ENCODE data around the gene PKM.
A peak's percentile ranks its signal among the peaks of the same experiment; 100 is the strongest.

PKM gene

DNA sequence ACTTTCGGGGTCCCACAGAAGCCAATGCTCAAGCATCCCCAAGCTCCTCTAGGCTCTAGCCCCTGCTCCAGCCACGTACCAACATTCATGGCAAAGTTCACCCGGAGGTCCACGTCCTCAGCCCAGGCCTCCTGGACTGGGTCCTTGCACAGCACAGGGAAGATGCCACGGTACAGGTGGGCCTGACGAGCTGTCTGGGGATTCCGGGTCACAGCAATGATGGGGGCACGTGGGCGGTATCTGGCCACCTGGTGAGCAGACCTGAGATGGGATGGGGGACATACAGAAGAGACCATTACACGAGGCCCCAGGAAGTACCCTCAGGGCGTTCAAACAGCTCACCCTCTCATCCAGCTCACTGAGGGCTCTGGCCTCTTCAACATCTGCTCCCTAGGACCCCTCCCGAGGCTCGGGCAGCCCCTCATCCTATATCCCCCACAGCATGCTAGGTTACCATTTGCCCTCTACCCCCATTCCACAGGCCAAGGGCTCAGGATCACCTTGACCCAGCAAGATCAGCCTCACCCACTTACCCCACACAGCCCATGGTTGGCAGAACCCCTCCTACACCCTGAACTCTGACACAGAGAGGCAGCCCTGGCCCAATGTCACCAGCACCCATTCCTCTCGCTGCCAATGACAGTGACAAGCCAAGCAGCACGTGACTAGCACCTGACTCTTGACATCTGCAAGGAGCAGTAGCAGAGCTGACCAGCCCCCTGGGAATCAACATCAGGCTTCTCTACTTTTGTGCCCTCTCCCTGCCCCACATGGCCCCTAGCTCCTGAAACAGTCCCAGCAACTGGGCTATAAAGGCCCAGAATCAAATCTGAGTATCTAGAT lies 30.4 kb downstream of the PKM start:
- FAIRE-seq (peak; percentile 82), DNase-seq (ENCODE audit: low spot score) (no peak)

DNA sequence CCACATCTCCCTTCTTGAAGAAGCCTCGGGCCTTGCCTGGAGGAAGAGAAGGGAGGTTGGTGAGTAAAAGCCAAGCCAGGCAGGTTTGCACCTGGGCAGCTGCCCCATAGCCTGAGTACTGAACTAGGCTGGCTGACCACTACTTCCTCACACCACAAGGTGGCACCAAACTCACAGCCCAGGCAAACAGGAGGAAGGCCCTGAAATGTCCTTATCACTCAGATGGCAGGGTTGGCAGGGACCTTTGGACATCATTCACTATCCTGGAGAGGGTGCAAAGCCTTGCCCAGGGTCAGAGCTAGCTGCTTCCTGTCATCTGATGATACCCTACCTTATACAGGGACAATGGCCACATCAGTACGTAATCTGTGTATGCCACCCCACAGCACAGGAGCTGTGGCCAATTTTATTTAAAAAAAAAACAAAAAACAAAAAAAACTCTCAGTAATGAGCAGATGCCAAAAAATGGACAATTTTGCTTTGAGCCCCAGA lies 31.2 kb downstream of the PKM start:
- peak; percentile 73 for DNase-seq (ENCODE audit: low spot score)

DNA sequence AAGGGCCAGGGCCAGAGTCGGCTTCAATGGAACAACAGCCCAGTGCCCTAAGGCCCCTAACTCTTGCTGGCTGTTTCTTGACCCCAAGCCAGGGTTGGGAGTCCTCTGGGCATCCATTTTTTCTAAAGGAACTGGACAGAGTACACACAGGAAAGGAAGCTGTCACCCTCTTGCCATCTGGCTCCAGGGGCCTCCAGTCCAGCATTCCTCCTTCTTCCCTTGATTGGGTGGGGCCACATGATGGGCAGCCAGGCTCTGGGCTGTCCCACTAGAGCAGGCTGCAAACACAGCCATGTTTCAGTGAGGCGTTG lies 31.8 kb downstream of the PKM start:
- FAIRE-seq, result no peak
- no peak for DNase-seq (ENCODE audit: low spot score)

More for the DNA sequence above, 31.2 kb downstream of the PKM start:
- peak; percentile 97 for FAIRE-seq

DNA sequence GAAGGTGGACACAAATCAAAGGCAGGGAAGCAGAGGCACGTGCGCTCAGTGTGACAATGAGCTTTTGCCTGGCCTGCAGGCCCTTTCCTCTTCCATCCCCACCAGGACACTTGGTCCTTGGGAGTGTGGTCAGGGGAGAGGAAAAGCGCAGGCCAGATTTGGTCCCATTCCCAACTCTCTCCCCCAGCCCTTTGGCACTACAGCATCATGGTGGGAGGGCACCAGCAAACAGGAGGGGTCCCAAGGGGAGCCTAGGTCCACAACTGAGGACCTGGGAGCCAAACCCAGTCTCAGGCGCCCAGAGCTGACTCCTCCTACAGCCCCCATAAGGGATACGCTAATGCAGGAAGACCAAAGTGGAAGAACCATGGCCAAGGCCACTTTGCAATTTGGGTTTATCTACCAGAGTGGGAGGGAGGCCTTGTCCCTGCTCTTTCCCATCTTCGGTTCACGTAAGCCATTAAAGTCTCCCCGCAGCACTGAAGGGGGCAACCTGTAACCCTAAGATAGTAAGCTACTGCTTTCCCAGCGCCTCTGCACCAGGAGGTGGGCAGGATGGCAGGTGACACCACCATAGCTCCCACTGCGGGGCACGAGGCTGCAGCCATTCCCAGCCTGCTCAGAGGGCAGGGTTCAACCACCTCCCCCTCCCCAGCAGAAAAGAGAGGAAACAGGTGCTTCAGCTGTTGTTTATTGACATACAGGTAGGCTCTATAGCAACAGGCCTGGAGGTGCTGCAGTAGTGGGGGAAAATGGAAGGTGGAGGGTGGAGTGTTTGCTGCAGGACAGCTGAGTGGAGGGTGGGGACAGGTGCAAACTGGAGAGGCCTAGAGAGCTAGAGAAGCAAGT lies 32.4 kb downstream of the PKM start:
- DNase-seq (ENCODE audit: low spot score), result no peak
- FAIRE-seq, result no peak

DNA sequence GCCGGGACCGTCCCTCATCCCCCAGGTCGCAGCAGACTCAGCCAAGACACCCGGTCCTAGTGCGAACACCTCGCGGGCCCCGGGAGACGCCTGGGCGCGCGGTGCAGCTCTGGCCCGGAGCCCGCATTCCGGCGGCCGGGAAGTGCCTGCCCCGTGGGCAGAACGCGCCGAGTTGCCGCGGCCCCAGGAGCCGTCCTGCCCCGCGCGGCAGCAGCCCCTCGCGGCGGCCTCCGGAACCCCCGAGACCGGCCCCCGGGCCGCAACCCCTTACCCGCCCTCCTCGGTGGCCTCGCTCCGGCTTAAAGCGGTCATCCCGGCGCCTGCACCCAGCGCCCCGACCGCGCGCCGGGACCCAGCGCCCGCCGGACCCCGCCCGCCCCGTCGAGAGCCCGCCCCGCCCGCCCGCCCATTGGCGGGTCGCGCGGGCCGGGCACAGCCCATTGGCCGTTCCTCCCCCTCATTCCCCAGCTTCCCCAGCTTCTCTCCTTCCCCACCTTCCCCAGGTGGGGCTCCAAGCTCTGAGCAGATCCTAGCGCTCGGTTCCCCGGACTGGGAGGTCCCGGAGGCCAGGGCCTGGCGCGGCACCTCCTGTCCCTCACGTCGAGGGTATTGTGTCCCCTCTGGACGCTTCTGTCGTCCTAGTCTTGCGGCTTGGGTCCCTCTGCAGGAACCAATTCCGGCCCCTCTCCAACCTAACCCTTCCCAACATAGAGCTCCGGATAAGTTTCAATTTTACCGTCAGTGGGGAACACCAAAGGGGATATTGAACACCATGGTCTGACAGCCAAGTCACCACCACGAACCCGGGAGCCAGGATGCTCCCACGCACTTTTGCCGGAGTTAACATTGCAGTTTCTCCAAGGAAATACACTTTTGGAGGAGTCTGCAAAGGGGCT lies 33.3 kb downstream of the PKM start, which contains the start of gene GRAMD2A:
GRAMD2A (minus strand) TSS at position 328 of the 896 bp plus-strand sequence.
- no peak for FAIRE-seq
- DNase-seq (ENCODE audit: low spot score), result peak; percentile 86

DNA sequence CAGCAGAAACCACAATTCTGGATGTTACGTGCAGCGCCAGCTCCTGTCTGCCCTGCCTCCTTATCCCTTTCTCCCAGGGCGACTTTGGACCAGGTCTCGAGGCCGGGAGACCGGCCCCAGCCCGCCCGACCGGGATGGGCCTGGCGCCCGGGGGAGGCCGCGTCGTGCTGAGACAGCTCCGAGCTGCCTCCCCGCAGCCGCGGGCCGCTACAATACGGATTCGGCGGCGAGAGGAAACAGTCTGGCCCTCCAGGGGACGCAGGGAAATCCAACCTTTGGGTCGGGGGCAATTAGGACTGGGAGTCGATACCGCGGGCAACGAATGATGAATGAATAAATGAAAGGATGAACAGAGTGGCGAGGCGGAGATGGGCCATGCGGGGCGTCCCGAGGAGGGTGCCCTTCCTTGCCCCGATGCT lies 33.9 kb downstream of the PKM start:
- FAIRE-seq (no peak), DNase-seq (ENCODE audit: low spot score) (no peak)

DNA sequence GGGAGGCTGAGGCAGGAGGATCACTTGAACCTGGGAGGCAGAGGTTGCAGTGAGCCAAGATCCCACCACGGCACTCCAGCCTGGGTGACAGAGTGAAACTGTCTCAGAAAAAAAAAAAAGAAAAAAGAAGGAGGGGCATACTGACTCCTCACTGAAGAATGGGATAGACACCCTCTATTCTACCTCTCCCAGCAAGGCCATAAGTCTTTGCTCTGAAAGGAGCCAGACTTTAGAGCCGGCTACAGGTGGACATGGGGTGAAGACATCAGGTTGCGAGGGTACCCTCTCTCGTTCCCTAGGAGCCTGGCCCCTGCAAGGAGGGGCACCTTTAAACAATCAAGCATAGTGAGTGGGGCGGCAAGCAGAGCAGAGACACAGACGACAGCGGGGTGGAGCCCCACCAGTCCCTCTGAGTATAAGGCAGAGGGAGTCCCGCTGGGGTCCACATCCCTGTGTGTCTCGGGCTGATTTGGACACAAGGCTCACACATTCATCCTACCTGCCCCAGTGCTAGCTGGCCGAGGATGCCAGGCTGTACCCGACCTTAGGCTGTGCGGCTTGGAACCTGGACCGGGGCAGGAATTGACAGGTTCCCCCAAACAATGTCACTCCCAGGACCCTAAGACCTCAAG lies 34.5 kb downstream of the PKM start:
- DNase-seq (ENCODE audit: low spot score), result no peak
- FAIRE-seq, result no peak

DNA sequence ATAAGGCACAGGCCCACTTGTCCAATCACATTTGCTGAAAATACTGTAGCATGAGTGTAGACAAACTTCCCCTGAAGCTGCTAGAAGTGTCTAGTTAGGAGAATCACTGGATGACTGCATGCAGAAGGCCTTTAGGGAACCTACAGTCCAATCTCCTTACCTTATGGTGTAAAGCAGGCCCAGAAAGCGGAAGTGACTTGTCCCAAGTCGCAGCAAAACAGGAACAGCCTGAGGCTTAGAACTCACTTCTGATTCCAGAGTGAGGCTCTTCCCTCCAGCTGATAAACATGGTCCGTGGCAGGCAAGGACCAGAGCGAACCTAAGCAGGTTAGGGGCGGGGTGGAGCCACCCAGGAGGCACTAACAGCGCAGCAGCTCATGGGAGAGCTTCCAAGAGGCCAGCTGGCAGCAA lies 35.9 kb downstream of the PKM start:
- DNase-seq (ENCODE audit: low spot score) (no peak), FAIRE-seq (no peak)

DNA sequence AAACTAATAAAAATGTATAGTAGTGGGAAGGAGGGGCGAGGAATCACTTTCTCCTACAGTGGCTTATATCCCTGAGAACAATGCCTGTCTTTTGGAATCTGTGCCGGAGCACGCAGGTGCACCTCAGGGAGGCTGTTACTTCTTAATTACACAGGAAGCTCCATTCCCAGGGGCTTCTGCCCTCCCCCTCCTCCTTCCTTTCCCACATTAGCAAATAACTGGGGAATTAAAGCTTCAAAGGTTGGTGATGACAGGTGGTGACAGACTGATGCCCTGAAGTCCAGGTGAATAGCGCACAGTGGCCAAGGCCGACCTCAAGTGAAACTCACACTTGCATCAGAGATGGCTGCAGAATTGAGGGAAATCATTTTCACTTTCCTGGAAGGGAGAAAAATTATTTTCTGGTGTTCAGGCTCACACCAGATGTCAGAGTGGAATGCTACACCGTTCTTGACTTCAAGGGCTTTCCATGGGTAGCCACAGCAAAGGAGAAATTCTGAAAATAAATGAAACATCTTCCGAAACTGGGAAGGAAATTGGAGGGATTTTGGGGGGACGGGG lies 37.1 kb downstream of the PKM start:
- no peak for FAIRE-seq
- DNase-seq (ENCODE audit: low spot score), result no peak

DNA sequence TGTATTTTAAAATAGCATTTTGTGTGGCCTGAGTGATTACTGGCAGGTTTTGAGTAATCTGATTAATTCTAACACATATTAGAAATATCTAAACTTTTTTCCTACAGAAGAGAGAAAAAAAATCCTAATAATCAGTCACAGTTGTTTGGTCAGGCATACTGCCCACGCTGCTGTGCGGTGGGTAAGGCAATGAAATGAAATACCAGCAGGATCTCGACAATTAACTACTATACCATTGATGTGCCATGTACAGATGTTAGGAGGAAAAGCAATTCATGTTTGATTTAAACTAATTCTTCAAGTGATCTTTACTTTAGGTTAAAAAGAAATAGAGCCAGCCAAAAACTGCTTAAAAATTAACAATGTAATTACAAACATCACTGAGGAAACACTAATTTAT lies 38.6 kb downstream of the PKM start:
- FAIRE-seq (no peak), DNase-seq (ENCODE audit: low spot score) (no peak)

DNA sequence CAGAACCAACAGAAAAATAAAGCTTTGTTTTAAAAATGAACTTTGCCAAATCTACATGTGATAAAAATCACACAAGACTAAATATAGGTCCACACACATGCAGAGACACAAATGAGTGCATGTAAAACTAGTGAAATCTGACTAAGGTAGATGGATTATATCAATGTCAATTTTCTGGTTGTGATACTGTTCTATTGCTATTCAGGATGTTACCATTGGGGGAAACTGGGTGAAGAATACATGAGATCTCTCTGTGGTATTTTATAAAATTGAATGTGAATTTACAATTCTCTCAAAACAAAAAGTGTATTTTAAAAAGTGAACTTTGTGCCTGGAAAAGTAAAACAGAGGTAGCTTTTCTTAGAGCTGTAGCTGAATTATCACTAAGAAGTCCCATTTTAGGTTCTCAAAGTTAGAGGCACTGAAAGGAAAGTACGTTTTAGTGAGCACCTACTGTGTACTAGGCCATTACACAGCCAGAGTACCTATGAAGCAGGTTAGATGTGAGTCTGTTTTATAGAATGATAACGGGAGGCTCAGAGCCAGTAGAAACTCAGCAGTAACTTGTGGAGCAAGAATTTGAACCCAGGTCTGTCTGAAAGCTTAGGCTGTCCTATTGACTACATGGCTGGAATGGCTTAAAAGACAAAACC lies 41.6 kb downstream of the PKM start:
- no peak for DNase-seq (ENCODE audit: low spot score)
- no peak for FAIRE-seq

DNA sequence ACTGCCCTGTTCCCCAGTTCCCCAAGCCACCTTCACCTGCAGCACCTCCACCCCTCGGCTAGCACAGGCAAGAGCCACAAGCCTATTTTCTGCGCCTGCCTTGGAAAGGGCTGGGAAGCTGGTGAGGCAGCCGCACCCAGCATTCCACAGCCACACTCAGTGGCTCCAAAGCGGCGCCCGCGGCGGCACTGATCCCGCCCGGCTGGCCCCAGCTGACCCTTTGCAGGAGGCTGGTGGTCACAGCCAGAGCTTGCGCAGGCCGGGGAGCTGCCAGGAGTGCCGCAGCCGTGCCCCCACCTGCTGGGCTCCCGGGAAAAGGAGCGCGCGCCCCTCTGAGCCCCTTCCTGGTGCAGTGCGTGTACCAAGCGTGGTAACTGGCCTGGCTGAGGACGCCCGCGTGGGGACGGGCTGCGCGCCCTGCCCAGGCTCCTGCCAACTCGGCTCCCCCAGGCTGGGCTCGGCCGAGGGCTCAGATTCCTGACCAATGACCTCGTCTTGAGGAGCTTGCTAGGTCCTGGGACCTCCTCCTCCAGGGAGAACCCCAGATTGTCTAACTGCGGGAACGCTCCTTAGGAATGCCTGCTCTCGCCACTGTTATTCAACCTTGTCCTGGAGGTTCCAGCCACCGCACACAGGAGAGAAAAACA lies 46.7 kb downstream of the PKM start:
- DNase-seq (ENCODE audit: low spot score) (peak; percentile 81), FAIRE-seq (peak; percentile 75)

DNA sequence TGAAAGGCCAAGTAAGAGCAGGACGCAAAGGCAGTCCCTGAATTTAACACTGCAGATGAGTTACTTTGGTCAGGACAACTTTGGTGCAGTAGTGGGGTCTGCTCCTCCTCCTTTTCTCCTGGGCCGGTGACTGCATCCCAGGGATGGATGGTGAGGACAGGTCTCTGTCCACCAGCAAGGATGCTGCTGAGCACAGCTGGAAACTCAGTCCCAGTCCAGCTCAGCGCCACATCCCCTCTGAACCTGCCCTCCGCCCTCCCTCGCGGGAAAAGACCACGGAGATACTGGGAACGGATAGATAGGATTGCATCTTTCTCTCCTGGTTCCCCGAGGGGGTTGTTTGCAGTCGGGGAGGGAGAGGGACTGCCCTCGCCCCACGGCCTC lies 47.2 kb downstream of the PKM start:
- DNase-seq (ENCODE audit: low spot score), result no peak
- no peak for FAIRE-seq

DNA sequence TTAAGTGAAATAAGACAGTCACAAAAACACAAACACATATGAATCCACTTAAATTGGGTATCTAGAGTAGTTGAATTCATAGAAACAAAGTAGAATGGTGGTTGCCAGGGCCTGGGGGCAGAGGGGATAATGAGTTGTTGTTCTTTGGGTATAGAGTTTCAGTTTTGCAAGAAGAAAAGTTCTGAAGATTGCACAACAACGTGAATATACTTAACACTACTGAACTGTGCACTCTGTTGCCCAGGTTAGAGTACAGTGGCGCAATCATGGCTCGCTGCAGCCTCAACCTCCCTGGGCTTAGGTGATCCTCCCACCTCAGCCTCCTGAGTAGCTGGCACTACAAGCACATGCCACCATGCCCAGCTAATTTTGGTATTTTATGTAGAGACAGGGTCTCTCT lies 48.3 kb downstream of the PKM start:
- DNase-seq (ENCODE audit: low spot score), result no peak
- FAIRE-seq, result no peak

DNA sequence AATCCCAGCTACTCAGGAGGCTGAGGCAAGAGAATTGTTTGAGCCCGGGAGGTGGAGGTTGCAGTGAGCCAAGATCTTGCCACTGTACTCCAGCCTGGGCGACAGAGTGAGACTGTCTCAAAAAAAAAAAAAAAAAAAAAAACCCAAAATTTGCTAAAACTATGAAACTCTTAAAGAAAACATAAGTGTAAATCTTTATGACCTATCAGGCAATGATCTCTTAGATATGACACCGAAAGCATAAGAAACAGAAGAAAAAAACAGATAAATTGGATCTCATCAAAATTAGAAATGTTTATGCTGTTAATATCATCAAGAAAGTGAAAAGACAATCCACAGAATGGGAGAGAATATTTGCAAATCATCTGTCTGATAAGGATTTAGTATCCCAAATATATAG lies 48.7 kb downstream of the PKM start:
- FAIRE-seq (no peak), DNase-seq (ENCODE audit: low spot score) (no peak)

DNA sequence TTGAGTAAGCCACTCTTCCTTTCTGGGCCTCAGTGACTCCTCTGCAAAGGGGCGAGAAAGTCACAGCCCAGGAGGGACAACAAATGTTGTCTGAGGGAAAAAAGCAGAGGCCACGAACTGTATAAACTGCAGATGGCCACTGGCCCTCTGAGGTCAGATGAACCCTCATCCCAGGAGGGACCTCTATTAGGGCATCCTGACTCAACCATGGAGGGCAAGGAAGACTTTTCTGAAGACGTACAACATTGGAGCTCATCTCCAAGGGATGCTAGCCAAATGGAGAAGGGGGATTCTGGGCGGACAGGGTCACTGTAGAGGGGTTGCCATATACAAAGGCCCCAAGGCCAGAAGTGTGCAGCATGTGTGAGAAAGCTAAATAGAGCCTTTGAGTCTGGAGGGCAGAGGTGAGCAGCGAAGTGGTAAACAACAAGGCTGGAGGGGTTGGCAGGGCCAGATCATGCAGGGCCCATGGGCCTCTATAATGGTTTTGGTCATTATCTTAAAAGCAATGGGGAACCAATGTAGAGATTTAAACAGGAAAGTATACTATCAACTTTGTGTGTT lies 50.1 kb downstream of the PKM start:
- no peak for FAIRE-seq
- DNase-seq (ENCODE audit: low spot score), result no peak

DNA sequence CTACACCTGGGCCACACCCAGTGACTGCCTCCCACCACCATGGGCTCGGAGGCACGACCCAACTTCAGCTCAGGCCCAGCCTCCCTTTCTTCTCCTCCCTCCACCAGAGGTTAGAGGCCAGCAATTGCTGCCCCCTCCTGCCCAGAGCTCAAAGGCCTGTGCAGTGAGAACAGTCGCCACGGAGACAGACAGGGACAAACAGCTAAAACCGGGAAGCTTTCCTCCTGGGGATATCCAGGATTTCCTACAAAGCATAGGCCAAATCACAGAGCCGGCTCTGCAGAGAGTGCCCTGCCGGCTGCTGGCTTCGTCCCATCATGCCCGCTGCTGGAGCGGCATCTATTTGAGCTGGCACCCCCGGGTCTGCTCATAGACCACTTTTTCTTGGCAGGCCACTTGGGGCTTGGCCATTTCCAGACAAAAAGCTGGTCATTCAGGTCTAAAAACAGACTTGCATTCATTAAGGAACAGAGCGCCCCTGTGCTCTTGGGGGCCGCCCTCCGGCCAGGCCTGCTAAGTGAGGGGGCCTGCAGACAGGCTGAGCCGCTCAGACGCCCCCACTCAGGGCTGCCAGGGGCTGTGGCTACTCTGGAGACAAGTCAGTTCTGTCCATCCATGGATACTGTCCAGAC lies 50.9 kb downstream of the PKM start:
- no peak for DNase-seq (ENCODE audit: low spot score)

DNA sequence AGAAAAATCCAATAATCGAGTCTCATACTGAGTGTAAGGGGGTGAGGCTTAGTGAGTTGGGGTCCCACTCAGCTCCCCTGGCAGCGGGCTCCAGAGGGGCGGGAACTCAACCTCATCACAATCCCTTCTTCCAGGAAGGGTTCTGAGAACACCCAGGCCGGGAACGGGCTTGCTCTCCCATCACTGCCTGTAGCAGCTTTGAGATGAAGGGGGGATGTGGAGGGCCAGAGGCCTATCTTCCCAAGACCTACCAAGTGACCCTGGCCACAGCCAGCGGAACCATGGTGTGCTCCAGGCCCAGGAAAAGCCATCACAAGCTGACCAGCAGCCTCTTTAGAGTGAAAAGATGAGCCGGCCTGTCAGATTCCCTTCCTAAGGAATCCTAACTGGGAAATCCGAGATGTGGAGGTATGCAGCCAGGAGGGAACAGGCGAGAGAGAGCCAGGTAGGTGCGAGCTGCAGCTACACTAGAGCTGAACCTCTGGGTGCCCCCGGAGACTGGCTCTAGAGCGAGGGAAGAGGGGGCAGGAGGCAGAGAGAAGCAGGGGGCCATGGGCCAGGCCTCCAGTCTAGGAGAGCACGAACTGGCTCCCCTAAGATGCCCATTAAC lies 51.9 kb downstream of the PKM start:
- DNase-seq (ENCODE audit: low spot score) (no peak), FAIRE-seq (no peak)

More for the DNA sequence above, 50.9 kb downstream of the PKM start:
- no peak for FAIRE-seq
